ENCODE data around the gene SAMSN1.

Gene SAMSN1

DNA sequence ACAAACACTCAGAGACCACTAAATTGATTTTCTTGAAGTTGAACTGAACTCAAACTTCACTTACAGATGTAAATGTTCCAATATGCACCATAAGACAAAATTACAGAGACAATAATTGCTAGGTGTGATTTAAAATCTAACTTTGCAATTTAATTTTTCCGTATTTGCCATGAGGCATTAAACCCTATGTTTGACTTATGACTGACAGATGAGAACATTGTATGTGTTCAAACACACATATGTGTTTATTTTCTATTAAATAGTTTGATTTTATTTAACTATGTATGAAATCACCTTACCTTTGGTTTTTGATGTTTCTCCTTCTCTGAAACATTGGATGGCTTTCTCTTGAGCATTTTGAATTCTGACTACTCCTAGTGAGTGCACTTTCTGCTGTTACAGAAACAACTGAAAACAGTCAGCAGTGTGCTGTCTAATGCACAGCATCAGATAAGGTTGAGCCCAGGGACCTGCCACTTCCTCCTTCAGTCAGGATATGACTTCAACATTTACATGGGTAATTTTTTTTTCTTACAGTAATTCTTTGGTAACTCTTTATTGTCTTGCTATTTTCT is at the start of gene SAMSN1:
TSS of gene SAMSN1 (minus strand) at position 410 of the 575 bp plus-strand sequence. CDS start at position 356, 54 bp downstream.
- peak in 1 of 2 donors; percentile 40 for DNase-seq (ENCODE audit: low read depth in 2 of 2)

DNA sequence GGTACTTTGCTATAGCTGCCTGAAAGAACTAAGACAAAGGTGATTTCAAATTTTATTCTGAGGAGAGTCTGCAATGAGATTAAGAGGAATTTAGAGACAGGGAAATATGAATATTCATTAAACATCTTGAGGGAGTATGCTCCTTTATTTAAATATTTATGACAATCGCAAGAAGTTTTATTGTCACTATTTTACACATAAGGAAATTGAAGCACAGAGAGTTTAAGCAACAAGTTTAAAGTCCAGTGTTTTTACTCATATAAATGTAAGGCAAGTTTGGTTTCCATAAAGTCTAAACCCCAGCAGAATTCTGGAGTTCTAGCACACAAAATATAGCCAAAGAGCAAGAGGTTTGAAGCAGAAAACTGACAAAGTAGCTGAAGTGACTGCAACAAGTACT is 49.3 kb upstream of the SAMSN1 start:
- DNase-seq (ENCODE audit: low read depth in 2 of 2) = no peak

DNA sequence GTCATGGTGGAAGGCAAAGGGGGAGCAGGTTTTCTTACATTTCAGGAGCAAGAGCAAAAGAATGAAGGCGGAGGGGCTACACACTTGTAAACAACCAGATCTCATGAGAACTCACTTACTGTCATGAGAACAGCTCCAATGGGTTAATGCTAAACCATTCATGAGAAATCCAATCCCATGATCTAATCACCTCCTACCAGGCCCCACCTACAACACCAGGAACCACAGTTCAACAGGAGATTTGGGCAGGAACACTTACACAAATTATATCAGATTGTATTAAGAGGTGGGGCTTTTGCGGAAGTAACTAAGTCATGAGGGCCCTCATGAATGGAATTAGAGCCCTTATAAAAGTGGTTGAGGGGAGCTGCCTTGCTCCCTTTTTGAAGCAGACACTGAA is 48.9 kb upstream of the SAMSN1 start:
- DNase-seq (ENCODE audit: low read depth in 2 of 2) = no peak

DNA sequence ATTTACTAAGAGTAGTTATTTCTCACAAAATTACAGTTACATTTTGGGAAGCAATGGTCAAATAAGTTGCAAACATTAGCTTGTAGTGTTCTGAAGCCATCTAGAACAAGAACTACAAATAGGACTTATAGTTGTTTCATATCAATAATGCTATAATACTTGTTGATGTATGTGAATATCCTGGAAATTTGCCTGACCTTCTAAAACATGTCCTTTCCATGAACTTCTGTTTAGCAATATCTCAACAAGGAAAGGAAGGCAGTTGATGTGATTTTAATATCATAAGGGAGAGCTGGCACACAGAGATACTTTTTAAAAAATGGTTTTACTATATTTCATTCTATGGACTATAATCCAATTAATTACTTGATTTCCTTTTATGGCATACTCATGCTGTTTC is 47.1 kb upstream of the SAMSN1 start:
- DNase-seq (ENCODE audit: low read depth in 2 of 2) = no peak

DNA sequence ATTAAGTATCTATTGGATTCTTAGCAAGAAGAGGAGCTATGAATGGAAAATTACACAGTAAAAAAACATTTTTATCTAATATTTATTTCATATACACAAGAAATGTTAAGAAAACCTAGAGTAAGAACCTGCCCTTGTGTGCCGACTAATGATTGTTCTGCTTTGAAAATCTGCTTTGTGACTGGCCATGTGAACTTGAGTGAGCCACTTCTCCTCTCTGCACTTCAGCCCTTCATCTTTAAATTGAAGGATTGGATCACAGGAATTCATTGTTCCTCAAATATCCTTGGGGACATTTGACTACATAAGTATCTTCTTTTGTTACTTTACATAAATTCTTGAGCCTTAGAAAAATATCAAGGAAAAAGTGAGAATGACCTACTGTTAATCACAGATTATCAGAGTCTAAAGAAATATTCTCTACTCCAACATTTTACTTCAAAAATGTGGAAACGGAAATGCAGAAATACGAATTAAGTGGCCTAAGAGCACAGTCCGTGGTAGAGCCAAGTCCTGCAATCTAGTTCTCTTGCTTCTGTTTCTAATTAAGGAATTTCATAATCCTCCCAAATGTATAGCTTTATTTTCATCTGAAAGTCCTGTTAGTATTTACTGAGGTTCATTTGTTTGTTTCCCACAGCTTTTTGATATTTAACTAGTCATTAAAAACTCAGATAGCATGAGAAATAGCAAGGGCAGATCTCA is 46.3 kb upstream of the SAMSN1 start:
- no peak for DNase-seq (ENCODE audit: low read depth in 2 of 2)

DNA sequence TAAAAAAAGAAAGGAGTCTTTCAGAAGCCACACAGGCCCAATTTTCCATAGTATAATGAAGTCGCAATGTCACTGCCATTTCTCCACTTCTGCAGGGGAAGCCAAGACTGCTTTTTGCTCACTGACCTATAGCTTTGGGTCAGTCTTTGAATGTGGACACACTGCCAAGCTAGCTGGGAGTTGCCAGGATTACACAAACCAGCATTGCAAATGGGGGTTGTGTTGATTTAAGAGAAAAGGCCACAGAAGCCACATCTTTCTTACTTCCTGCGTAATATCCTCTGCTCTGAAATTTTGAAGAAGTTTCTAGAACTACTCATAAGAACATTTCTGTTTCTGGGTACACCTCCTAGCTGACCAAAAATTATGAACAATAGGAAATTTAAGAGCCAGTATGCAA is 45.8 kb upstream of the SAMSN1 start:
- DNase-seq (ENCODE audit: low read depth in 2 of 2) = no peak

DNA sequence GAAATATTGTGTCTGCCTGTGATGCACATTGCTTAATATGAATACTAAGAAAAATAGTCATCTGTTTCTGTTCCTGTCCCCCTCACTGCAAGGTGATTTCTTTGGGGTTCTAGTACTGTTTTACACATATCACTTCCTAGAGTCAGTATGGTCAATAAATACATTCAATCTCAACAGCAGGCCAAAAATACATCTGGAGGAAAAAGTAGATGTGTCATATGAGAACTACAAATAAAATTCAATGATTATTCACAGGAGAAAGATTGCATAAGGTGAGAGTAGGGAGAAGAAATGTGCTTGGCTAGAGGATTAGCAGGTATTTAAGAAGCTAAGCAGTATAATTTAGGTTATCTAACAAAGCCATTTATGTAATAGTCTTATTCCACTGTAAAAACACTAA is 45.3 kb upstream of the SAMSN1 start:
- no peak for DNase-seq (ENCODE audit: low read depth in 2 of 2)

DNA sequence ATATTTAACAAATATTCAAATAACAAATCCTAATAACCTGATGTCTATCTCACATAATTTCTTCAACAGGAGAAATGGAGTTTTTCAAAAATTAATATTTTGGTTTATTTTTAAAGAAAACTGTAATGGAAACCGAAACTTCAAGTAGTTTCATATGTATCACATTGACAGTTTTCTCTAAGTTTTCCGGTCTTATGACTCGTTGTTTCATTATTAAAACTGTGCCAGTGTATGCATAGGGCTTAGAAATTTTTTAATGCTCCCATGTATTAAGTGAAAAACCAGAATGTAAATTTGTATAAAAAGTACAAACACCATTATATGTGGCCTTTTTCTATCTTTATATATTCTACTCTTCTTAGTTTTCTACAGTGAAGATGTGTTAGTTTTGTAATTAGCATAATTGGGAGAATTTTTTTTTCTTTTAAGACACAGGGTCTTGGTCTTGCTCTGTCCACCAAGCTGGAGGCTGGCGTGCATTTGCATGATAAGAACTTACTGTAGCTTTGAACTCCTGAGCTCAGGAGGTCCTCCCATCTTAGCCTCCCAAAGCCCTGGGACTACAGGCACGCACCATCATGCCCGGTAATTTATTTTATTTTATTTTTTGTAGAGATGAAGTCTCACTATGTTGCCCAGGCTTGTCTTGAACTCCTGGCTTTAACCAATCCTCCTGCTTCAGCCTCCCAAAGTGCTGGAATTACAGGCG is 43.9 kb upstream of the SAMSN1 start:
- no peak for DNase-seq (ENCODE audit: low read depth in 2 of 2)

DNA sequence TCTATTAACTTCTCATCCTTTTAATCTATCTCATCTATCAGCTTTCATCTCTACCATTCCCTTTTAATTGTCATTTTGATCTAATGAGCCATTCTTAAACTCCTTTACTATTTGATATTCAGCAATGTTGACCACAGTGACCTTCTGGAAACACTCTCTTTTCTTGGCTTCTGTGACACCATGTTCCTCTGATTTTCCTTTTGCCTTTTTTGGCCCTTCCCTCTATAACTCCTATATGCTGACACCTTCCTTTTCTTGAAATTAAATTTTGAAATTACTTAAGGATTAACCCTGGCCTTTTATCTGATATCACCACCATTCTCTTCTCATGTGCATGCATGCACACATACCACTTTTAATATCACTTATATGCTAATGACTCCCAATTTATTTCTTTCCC is 41.2 kb upstream of the SAMSN1 start:
- no peak for DNase-seq (ENCODE audit: low read depth in 2 of 2)

DNA sequence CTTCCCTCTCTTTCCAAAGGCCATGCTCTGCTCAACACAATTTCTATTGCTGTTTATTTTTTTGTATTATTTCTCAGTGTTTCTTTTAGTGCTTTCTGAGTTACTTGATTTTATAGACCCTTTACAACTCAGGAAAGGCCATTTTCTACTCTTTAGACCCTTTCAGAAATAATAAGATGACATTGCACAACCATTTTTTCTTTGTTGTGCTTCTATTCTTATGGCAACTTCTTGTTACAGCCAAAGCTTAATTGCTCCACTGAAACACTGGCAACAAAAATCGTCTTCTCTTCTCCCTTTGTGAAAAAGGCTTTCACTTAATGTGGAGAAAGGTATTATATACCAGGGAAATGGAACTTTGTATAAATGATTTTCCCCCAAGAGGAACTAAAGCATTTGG is 39.0 kb upstream of the SAMSN1 start:
- no peak for DNase-seq (ENCODE audit: low read depth in 2 of 2)

DNA sequence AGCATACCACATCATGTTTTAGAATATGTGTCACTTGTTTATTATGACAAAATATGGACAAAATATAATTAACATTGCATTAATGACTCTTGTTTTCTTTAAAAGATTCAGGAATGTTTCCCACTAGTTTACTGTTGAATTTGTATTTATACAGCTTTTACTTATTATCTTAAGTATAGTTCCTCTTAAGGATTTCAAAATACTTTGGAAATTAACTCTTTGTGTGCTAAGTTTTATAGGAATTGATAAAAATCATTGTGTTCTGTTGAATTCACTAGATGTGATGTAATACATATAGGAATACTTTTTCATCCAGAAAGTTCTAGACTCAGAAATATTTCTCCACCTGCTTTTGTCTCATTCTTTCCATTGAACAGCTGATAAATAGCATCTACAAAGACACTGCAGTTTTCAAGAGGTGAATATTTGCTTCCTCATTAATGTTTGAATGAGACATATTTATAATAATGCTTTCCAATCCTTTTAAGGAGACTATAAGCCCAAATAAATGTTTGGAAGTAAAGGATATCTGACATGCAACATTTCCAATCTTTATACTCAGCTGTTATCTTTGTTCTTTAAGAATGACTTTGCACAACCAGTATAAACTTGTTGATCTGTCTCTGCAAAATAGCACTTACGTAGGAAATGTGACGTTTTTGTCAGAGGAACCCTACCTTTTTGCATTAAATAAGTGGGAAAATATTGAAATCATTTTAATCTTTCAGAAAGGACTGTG is 38.4 kb upstream of the SAMSN1 start:
- no peak for DNase-seq (ENCODE audit: low read depth in 2 of 2)

DNA sequence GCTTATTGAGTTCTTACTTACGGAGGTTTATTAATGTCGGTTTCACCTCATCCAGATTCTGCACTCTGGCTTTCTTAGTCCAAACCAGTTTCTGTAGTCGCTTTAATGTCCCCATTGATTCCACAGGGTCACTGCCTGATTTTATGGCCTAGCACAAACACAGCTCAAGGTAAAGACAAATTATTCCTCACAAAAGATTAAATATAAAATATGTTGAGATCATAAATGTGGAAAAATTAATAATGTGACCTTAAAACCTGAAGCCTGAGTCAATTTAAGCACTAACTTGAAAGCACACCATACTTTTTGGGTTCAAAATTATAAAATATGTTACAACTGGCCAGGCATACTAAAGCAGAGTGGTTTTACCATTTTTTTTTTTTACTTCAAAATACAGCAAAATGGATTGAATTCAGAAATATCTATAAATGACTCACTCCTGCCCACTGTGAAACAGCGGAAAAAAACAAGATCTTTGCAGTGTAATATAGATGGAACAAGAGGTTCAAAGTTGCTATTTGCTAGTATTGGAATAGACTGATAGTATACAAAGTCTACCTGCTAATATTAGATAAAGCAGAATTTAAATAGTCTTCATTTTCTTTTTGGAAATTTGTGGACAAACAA is 37.6 kb upstream of the SAMSN1 start:
- no peak for DNase-seq (ENCODE audit: low read depth in 2 of 2)

DNA sequence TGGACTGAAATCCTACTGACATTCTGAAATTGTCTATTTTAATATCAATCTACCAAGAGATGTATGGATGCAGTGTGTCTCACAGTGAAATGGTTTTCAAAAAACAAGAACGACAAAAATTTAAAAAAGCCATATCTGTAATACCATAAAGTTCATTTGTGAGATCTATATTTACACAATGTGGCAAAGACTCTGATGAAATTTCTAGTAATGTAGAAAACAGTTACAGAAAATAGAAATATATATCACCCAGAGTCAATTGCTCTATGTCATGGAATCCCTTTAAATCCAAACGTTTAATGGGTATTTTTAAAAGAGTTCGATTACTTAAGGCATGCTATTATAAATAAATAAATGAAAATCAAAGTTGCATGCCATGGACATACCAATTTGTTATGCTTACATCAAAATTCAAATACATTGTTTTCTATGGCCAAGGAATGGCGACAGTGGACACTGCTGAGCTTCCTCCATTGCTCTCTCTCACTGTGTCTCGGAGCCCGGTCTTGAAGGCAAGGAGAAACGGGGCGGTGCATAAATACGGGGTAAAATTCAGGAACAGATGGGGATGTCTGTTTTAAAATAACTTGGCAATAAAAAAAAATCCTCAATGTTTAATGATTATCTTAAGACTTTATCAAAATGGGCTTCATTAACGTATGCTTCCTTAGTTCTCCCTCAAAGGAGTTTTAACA is 37.0 kb upstream of the SAMSN1 start:
- DNase-seq (ENCODE audit: low read depth in 2 of 2) = no peak

DNA sequence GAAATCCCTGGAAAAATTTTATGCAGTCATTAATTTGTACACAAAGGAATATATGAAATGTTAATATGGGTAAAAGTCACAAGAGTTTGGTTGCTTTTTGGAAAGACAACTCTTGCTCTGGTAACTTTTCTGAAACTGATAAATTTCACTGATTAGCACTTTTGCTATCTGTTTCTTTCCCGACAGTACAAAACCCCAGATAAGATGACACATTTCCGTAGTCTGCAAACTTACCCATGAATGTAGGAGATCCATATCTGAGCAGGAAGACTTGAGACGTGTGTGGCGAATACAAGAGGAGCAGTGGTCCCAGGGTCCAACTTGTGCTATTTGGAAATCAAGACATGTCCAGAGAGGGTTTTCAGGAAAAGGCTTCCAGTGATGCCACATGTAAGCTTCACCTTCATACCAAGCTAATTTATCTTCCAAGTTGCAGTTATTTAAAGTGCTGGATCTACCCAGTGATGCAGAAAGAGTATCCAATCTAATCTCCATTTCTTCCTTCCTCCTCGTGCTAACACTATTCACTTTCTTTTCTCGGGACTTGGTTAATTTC is 35.9 kb upstream of the SAMSN1 start:
- no peak for DNase-seq (ENCODE audit: low read depth in 2 of 2)

DNA sequence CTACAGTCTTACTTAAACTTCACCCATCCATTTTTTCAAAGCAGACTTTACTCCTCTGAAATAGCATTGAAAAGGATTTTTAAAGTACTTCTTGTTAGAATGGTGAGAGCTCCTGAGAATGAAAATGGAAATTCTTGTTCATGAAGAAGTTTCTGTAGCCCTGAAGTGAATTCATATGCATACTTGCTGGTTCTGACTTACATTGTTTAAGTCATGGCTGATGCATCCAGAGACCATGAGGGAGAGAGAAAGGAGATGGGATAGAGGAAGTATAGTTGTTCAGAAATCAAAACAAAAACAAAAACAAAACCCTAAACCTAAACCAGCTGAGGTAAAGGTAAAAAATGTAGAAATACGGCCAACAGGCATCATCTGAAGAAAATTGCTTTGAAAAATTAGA is 27.1 kb upstream of the SAMSN1 start:
- no peak for DNase-seq (ENCODE audit: low read depth in 2 of 2)

DNA sequence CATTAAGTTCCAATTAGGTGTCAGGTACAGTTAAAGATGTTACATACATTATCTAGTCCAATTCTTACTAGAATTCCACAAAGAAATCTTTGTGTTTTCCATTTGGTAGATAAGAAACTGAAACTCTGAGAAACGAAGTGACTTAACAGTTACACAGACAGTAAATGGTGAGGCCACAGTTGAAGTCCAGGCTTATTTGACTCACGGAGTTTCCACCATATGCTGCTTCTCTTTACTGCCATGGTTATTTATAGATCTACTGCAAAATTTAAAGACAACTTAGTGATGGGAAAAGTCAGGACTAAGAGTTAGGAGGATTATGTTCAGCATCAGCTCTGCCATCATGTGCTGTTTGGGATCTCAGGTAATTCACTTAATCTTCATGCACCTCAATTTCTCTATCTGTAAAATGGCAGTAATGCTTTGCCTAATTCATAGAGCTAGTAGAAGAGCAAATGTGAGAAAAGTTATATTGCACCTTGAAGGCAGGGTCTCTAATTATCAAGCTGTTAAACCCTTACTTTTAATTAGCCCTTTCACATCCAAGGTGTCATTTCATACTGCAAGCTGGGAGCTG is 26.2 kb upstream of the SAMSN1 start:
- no peak for DNase-seq (ENCODE audit: low read depth in 2 of 2)

DNA sequence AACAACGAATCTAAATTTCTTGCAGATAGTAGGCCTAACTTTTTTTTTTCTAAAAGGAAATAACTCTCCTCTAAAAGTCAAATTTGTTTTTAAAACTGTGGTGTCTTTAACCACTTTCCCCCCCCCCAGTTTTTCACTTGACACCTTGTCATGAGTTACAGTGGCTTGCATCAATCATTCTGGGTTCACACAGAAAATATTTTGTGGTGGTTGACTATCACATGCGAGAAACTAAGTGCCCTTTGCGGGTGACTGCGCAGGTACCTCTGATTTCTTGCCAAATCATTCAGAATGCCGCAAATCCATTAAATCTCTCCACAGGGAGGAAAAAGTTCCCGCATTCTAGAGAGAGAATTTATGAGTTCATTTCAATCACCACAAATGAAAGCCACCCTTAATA is 23.8 kb upstream of the SAMSN1 start:
- DNase-seq (ENCODE audit: low read depth in 2 of 2) = no peak

DNA sequence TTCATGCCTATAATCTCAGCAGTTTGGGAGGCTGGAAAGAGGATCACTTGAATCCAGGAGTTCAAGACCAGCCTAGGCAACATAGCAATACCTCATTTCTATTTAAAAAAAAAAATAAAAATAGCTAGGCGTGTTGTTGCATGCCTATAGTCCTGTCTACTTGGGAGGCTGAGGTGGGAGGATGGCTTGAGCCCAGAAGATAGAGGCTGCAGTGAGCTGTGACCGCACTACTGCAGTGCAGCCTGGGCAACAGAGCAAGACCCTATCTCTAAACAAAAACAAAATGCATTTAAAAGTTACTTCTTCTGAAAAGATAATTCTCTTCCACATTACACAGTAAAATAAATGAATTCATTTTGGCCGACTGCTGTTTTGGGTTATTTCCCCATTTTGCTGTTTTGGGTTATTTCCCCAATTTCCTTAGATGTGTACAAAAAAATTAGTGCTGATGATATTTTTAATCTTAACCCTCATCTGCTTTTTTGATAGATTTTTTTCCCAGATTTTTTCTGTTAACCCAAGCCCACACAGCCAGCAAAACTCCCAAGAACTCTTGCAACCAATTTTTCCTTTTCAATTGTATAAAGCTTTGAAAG is 23.0 kb upstream of the SAMSN1 start:
- DNase-seq (ENCODE audit: low read depth in 2 of 2) = no peak

DNA sequence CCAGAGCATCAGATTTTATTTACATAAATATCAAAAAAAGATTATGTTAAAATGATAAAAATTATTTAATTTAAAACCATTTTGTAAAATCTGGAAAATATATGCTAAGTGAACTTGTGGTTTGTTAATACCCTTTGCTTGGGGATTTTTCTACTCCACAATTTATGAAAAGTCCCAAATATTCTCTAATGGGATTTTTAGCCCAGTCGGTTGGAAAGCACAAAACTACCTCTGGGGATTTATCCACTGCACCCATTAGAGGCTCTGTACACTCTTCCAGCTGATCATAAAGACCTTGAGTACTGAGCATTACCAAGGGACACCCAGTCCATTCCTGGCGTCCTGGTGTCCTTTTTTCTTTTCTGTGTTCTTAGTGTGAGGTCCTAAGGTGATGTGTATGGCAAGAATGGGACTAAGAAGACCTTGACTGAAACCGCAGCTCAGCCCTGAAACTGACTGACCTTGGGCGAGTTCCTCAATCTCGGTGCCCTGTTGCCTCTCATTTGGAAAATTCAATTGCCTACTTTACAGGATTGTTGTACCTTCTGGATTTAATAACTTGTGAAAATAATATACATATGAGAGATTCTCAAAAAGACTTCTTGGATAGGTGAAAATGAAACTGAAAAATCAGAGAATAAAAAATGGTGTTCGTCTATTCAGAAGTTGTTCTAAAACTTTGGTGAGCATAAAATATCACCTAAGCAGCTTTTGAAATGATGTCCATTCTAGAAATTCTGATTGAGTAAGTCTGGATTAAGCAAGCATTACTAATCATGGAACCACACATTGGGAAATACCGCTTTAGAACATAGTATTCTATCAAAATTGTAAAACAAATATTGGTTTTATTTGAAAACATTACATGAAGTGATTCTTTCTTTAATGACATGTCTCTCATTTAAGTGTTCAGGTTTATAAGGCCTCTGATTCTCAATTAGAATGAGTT is 21.5 kb upstream of the SAMSN1 start:
- DNase-seq (ENCODE audit: low read depth in 2 of 2) = no peak

All from stimulated activated CD8-positive, alpha-beta memory T cell treated with anti-CD3 and anti-CD28 coated beads, Interleukin-2, amount 100 ng/mL, for 48 hours (primary cell).